NCI-H2029 (cell line): ENCODE measurements around the gene TRIM71.

ENCODE experiments used
- DNase-seq: peaks from one replicate; lab custom pipeline; 2025; lab: John Stamatoyannopoulos, UW

Gene TRIM71

DNA sequence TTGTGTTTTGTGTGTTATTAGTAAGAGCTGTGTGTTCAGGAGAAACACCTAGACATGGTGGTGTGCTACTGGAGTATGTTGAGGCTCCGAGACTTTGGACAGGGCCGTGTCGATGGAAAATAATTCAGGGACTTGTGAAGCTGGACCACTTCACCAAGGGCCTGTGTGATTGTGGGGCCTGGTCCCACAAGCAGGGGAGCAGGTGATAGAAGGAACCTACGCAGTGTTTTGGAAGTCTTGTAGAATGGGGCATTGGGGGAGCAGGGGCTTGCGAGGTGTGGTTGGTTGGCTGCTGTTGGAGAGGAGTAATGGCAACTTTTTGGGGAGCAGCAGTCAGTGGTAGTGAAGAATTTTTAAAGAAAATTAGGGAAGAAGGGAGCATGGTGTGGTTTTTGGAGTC is 48.7 kb downstream of the TRIM71 start:
- DNase-seq = no peak

DNA sequence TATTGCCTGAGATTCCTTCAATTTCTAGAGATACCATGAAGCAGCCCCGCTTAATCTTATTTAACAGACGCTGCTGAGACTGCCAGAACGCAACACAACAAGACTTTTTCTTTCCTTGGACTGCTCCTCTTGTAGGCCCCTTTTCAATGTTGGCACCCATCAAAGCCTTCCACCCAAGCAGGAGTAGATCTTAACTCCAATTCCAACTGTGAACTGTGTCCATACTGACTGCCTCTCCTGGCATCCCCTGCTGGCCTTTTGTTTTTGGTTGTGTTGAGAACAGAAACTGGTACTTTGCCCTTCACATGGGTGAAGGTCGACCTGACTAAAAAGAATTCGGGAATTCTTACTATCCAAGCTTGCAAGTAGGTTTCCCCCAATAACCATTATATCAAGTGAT is 50.2 kb downstream of the TRIM71 start:
- DNase-seq = no peak

GRCh38 chr3:32868719-32869512 is 51.1 kb downstream of the TRIM71 start:
- no peak for DNase-seq

DNA sequence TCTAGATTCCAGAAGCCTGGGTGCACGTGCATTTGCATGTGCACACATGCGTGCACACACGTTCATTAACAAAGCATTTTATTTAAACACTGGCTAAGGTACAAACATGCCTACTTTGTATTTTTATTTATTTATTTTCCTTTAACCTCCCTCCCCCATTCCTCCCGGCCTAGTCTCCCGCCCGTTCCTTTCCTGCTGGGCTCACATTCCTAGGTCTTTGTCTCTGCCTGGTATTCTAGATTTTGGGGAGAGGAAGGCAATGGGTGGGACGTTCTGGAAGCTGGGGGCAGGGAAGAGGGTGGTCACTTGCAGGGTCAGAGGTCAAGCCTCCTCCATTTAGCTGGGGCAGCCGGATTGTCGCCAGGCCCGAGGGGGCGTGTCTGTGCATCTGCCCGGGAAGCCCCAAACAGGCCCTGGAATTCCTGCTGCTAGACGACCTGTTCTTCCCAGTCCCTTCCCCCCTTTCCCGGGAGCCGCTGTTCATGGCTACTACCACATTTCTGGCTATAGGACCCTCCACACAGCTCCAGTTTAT is 51.8 kb downstream of the TRIM71 start:
- DNase-seq = no peak

GRCh38 chr3:32870373-32871095 is 52.7 kb downstream of the TRIM71 start:
- no peak for DNase-seq

DNA sequence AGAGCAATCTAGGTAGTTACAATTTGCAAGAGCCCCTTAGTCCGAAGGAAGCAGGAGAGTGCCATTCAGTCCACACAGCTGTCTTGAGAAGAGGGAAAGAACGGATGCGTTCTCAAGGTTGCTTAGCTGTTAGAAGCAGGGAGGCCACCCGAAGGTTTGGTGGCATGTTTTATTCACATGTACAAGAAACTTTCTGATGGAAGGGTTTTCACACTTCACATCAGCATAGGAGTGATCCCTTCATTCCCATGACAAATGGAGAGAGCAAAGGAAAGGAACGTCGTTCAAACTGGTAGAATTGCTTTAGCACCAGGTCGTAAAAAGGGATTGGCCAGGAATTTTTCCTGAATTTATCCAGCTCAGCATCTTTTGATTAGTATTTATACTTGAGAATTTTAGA is 53.5 kb downstream of the TRIM71 start:
- DNase-seq = no peak

DNA sequence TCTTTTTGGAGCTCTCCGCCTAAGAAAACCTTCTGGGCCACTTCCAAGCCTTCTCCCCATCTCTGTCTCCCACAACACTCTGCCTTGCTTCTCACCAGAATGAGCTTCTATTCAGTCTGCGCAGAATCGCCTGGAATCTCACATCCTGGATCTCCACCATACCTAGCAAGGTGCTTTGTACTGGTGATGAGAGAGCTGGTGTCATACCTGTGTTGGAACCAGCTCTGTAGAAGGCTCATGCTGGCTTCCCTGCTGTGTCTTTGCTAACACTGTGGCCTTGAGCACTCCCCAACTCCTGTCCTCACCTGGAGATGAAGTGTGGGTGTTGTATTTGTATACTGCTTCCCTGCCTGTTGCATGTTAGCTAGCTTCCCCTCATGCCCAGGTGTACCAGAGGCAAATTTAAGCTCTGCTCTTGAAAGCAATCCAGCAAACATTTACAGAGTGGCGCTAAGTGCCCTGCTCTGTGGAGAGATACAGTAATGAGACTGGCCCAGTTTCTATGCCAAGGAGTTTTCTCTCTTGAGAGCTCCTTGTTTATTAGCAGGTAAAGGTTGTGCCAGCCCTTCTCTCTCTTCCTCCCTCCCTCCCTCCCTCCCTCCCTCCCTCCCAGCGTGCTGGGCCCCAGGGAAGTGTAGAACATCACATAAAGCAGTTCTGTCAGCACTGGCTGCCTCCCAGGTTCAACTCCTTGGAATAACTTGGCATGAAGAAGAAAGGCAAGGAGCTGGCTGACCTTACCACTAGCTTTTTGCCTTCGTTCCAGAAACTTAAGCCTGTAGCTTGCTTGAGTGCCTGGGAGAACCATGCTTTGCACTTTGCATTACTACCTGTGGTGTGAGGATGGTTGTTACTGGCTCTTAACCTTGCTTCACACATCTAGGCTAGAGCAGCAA is 54.9 kb downstream of the TRIM71 start:
- DNase-seq = peak; percentile 95

- peak; percentile 26 for DNase-seq
These were observed 55.8 kb downstream of the TRIM71 start for GRCh38 chr3:32873531-32874130.

DNA sequence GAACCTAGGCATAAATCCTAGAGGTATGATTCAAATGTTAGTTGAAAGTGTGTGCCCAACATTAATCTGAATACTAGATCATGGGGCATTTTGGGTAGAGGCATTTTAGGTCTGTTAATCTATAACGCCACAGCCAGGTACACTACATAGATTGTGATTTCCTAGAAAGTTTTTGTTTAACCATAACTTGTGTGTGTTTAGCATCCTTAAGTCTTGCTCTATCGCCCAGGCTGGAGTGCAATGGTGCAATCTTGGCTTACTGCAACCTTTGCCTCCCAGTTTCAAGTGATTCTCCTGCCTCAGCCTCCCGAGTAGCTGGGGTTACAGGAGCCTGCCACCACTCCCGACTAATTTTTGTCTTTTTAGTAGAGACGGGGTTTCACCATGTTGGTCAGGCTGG is 59.1 kb downstream of the TRIM71 start:
- DNase-seq = no peak

GRCh38 chr3:32877598-32877997 is 59.8 kb downstream of the TRIM71 start:
- no peak for DNase-seq

DNA sequence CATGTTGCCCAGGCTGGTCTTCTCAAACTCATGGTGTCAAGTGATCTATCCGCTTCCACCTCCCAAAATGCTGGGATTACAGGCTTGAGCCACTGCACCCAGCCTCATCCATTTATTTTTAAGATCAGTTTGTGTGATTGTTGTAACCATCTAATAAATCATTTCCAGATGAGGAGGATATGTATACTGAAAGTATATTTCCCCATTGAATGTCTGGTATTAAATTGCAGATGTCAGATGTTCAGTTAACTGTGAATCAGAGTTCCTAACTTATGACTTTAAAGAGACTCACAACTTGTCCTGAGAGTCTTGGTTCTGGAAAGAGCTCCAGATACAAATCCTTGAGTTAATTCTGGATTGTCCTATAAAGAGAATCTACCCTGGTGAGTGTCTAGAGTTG is 62.4 kb downstream of the TRIM71 start:
- no peak for DNase-seq

DNA sequence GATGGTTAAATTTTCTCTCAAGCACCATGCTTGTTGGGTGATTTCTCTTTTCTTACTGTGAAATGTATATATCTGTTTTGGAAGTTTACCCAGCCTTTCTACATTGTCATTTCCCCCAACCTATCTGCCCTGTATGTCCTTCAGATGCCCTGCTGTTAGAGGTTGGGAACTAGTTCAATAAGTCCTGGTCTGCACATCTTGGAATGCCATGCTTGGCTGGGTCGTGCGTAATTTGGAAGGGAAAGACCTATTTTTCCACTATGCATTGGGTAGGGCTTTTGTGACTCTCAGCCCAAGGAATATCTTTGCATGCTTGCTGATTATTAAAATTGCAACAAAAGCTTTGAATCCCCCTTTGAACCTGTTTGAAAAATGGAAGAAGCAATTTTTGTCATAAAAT is 63.8 kb downstream of the TRIM71 start:
- DNase-seq = no peak

DNA sequence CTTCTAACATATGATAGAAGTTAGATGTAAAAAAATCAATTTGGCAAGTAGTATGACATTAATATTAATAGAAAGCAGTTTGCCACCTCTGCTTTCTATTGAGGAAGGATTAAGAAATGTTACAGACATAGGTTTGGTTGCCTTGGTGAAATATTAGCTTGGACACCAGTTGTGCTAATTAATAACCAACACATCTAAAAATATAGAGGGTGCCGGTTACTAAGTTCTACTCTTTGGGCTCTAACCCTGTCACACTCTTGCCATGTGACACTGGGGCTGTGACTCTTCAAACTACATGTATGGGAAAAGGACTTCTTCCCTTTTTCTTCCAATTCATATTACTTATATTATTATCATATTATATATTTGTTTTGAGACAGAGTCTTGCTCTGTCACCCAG is 64.4 kb downstream of the TRIM71 start:
- DNase-seq = no peak

DNA sequence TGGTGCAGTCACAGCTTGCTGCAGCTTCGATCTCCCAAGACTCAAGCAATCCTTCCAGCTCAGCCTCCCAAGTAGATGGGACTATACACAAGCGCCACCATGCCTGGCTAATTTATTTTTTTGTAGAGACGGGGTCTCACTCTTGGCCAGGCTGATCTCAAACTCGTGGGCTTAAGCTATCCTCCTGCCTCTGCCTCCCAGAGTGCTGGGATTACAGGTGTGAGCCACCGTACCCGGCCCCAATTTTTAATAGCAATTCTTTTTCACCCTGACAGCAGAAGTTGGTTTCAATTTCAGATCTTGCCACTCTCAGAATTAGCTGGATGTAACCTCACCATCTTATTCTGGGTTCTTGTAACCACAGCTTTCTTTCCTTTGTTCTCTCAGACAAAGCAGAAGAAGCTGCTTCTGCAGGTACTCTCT is 64.8 kb downstream of the TRIM71 start:
- DNase-seq = no peak

DNA sequence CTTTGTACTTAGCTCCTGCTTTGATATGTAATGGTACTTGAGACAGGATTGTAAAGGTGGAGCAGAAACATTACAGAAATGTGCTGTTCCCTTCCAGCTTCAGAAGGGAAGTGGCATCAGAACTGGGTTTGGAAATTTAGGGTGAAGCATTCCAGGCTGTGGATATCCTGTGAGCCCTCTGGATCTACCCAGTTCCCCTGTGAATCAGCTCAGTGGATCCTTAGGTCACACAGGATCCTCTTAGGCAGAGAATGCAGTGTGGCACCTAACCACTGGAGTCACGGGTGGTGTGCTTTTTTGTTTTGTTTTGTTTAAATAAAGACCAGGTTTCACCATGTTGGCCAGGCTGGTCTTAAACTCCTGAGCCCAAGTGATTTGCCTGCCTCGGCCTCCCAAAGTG is 66.0 kb downstream of the TRIM71 start:
- DNase-seq = no peak

- no peak for DNase-seq
These were observed 66.8 kb downstream of the TRIM71 start for GRCh38 chr3:32884591-32884990.

- no peak for DNase-seq
These were observed 67.6 kb downstream of the TRIM71 start for GRCh38 chr3:32885283-32885901.

DNA sequence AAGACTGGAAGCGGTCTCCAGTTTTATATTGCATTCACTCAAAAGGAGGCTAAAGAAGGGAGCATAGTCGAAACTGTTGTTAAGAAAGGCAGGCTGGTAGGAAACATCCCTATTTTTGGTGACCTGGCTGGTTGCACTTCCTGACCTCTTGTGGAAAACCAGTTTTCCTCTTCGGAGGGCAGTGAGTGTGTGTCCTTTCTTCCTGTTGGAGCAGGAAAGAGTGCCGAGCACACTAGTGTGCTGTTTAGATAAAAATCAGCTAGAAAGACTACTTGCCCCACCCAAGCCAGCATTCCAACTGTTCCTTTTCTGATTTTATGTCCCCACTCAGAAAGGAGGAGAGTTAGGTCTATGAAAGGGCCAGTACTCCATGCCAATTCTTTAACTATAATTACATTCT is 68.5 kb downstream of the TRIM71 start:
- DNase-seq = no peak

GRCh38 chr3:32886911-32887310 is 69.1 kb downstream of the TRIM71 start:
- no peak for DNase-seq

- DNase-seq = no peak
These were observed 70.9 kb downstream of the TRIM71 start for GRCh38 chr3:32888739-32889138.
